M059J (cell line): ENCODE data around the gene SUPT20HL1. TPM values are rescaled to one million over a fixed set of nuclear protein-coding genes. Genes with fewer than 3 reads are reported as not detected.
"Not testable (repeated sequence)": the region's sequence is repeated elsewhere in the genome, so short reads cannot be mapped to it uniquely, and the experiment has no call there.

Source experiments
- DNase-seq: peaks from one replicate; pipeline ENCODE4 v3.0.0-alpha.2; 2012; ENCODE audit warnings: low read depth
- total RNA-seq: library from RNA; depleted of rRNA; stranded (reverse); fragments of >200 nt; shearing (Covaris generic); gene quantifications from 2 replicates; pipeline ENCODE4 v1.2.3, GENCODE V29; 2014

Gene SUPT20HL1
- total RNA-seq, 1 experiment from 2014 or later: not detected

- DNase-seq: not testable (repeated sequence)
Observed at GRCh38 chrX:24363432-24364181, 3.2 kb downstream of the SUPT20HL1 start.

DNA sequence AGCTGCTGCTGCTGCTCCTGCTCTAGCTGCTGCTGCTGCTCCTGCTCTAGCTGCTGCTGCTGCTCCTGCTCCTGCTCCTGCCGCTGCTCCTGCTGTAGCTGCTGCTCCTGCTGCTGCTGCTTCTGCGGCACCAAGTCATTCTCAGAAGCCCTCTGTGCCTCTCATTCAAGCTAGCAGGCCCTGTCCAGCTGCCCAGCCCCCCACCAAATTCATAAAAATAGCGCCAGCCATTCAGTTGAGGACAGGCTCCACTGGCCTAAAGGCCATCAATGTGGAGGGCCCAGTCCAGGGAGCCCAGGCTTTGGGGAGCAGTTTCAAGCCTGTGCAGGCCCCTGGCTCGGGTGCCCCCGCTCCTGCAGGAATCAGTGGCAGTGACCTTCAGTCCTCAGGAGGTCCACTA lies 3.9 kb downstream of the SUPT20HL1 start:
- DNase-seq: no peak

DNA sequence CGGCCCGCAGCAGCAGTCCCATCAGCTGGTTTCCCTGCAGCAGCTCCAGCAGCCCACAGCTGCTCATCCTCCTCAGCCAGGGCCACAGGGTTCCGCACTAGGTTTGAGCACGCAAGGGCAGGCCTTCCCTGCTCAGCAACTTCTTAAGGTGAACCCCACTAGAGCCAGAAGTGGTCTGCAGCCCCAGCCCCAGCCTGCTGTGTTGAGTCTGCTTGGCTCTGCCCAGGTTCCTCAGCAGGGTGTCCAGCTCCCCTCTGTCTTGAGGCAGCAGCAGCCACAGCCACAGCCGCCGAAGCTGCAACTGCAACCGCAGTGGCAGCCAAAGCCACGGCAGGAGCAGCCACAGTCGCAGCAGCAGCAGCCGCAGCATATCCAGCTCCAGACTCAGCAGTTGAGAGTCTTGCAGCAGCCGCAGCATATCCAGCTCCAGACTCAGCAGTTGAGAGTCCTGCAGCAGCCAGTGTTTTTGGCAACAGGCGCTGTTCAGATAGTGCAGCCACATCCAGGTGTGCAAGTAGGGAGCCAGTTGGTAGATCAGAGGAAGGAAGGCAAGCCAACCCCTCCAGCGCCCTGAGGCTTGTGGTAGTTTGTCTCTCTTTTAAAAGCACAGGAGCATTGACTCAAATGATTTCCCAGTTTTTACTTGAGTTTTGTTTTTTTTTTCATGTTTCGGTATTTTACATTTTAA lies 4.6 kb downstream of the SUPT20HL1 start:
- no peak for DNase-seq

GRCh38 chrX:24366762-24367400 lies 6.4 kb downstream of the SUPT20HL1 start:
- DNase-seq: not testable (repeated sequence)

- no peak for DNase-seq
Observed at GRCh38 chrX:24369816-24370215, 9.4 kb downstream of the SUPT20HL1 start.

GRCh38 chrX:24371391-24371972 lies 11.0 kb downstream of the SUPT20HL1 start:
- DNase-seq: peak; percentile 58

GRCh38 chrX:24372021-24372763 lies 11.8 kb downstream of the SUPT20HL1 start:
- no peak for DNase-seq

- no peak for DNase-seq
Observed at GRCh38 chrX:24375600-24376131, 15.2 kb downstream of the SUPT20HL1 start.

GRCh38 chrX:24376403-24376802 lies 16.0 kb downstream of the SUPT20HL1 start:
- DNase-seq: no peak

DNA sequence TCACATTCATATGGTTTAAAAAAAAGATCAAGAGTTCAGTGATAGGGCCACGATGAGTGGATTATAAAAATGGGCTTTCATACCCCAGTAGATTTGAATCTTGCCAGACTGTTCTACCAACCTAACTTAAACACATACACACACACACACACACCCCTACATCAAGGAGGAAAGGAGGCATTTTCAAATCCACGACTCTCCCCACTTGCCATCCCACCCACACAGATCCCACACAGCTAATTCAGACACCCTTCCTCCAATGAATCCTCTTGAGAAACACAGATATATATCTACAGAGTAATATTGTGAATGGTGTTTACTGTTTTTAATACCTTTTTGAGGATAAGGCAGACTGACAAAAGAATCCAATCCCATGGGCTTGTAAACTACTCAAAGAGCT lies 16.8 kb downstream of the SUPT20HL1 start:
- DNase-seq: no peak

DNA sequence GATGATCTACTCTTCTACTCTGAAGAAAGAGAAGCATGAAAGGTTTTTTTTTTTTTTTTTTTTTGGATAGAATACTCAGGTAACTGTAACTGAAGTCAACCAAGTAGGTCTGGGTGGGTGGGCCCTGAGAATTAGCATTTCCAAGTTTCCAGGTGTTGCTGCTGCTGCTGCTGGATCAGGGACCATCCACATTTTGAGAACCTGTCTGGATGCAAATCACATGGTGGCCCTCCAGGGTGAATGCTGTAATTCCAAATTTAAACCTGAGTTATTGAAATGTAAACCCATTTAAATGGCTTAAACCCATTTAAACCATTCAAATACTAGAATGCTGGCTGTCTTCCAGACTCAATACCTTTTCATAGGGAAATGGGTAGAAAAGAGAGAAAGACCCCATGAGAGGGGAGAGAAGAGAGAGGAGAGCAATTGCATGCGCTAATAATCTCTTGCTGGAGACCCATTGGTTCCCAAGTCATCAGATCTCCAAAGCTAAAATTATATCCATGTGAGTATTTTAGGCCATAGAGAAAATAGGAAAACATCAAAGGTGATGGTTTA lies 17.6 kb downstream of the SUPT20HL1 start:
- no peak for DNase-seq

DNA sequence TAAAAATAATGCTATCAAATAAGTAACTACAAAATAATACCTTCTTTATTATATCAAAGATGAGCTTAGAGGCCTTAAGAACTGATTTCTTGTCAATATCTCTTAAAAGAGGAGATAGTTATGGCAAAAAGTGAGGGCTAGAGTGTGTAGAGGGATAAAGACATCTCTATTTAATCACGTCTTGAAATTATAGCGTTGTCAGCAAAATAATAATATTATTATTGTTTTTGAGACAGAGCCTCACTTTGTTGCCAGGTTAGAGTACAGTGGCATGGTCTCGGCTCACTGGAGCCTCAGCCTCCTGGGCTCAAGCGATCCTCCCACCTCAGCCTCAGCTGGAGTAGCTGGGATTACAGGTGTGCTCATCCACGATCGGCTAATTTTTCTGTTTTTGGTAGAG lies 18.3 kb downstream of the SUPT20HL1 start:
- DNase-seq: no peak

GRCh38 chrX:24380262-24381187 lies 20.1 kb downstream of the SUPT20HL1 start:
- DNase-seq: no peak

- not testable (repeated sequence) for DNase-seq
Observed at GRCh38 chrX:24382315-24382714, 21.9 kb downstream of the SUPT20HL1 start.

GRCh38 chrX:24387724-24388123 lies 27.3 kb downstream of the SUPT20HL1 start:
- DNase-seq: no peak

DNA sequence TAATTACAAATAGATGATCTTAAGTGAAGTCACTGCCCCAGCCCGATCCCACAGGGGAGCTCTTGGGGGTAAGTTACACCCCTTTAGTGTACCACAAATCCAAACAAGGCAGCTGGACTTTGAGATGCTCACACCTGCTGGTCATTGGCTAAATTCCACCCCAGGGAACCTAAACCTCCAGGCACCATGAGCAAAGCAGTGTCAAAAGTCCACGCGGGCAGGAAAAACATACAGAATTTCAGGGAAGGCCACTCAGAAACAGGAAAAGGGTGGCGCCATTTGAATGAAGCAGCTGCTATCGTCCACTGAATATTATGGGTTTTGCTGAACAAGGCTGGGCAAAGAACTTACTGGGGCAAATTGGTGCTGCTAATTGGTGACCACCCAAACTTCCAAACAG lies 30.9 kb downstream of the SUPT20HL1 start:
- no peak for DNase-seq

- no peak for DNase-seq
Observed at GRCh38 chrX:24391843-24392242, 31.4 kb downstream of the SUPT20HL1 start.

GRCh38 chrX:24392709-24393108 lies 32.3 kb downstream of the SUPT20HL1 start:
- no peak for DNase-seq

GRCh38 chrX:24395775-24396174 lies 35.3 kb downstream of the SUPT20HL1 start:
- DNase-seq: peak; percentile 75
